Measurements from ENCODE around the gene PRKCE. TPM values are rescaled to one million over a fixed set of nuclear protein-coding genes. Genes with fewer than 3 reads are reported as not detected.

Gene PRKCE
- total RNA-seq, 4 donors from 2014 or later = 5.9 to 21.2 (median 18.5) TPM

DNA sequence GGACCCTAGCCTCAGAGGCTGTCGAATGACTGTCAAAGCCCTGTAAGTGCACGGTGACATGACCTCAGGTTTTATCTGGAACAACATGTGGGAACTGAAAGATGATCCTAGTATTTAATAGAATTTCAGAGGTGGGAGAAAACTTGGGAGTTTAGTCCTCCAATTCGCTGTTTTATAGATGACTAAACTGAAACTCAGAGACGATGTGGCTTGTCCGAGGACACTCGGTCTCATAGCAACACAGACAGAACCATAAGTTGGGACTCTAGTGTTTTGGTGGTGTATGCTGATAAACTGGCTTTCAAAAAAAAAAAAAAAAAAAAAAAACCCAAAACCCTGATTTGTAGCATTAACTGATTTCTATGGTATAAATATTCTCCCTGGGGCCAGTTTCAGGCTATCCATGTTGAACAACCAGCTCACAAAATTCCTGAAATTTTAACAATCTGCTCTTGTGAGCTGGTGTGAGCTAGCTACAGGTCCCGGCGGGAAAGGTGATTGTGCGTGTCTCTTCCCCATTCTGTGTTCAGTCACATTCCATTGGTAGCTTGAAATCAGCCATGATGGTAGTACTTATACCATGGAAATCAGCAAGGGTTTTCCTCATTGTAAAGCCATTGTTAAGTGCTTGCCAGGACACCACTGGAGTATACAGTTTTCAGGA lies 450.2 kb downstream of the PRKCE start:
- no peaks in the 10 kb centered on the region for H3K27me3 ChIP-seq
- no peak overlapping the region for H3K27ac ChIP-seq
- no peak for TF ChIP-seq POLR2A (IDR thresholded peaks at IDR 0.05)
- TF ChIP-seq POLR2AphosphoS5 (IDR thresholded peaks at IDR 0.05) = no peak
- TF ChIP-seq EP300 (IDR thresholded peaks at IDR 0.05) = no peak
- TF ChIP-seq CTCF (IDR thresholded peaks at IDR 0.05) = no peak
- ATAC-seq = no peak
- peaks cover 0 to 19% of the 10 kb centered on the region in 2 donors for H3K36me3 ChIP-seq
- H3K4me3 ChIP-seq = no peak overlapping the region
- peaks cover 3 to 21% (median 6%) of the 10 kb centered on the region in 3 donors for H3K4me1 ChIP-seq
- WGBS, 2 donors (ENCODE audit: low coverage in 1 of 2) = 75 to 80% methylated on average over 5 to 9 of the region's 9 CpGs
- H3K9me3 ChIP-seq = peaks cover 0 to 15% (median 0%) of the 10 kb centered on the region in 3 donors

GRCh38 chr2:46106690-46107089 lies 455.2 kb downstream of the PRKCE start:
- Histone ChIP-seq H3K4me3 (no peak overlapping the region), H3K36me3 (peaks cover 0 to 19% of the 10 kb centered on the region in 2 donors), H3K9me3 (peaks cover 0 to 15% (median 0%) of the 10 kb centered on the region in 3 donors), H3K4me1 (no peaks in the 10 kb centered on the region), H3K27ac (no peak overlapping the region), H3K27me3 (no peaks in the 10 kb centered on the region)
- no peak for ATAC-seq
- no peak for TF ChIP-seq EP300 (IDR thresholded peaks at IDR 0.05)
- 78 to 100% methylated on average over 2 of the region's 2 CpGs for WGBS, 2 donors (ENCODE audit: low coverage in 1 of 2)

DNA sequence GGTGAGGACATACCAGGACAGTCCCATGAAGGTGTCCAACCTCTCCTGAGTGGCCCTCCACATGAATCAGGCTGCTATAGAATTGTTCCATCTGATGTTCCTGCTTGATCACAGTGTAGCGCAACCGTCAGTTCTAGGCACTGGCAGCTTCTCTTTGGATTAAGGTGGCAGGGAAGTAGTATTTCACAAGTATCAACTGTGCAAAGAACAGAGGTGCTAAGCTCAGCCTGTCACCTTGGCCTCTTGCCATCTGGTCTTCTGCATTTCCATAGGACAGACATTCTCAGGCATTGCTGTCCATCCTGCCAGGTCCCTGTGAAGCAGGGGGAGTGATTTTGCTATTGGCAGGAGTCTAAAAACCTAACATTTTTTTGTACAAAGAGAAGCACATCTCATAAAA lies 463.5 kb downstream of the PRKCE start:
- no peaks in the 10 kb centered on the region for H3K9me3 ChIP-seq
- ATAC-seq = no peak
- H3K36me3 ChIP-seq = no peaks in the 10 kb centered on the region
- no peak for TF ChIP-seq EP300 (IDR thresholded peaks at IDR 0.05)
- no peak for TF ChIP-seq POLR2A (IDR thresholded peaks at IDR 0.05)
- TF ChIP-seq POLR2AphosphoS5 (IDR thresholded peaks at IDR 0.05) = no peak
- no peak for TF ChIP-seq CTCF (IDR thresholded peaks at IDR 0.05)
- no peak overlapping the region for H3K4me3 ChIP-seq
- peaks cover 0 to 27% (median 0%) of the 10 kb centered on the region in 3 donors for H3K4me1 ChIP-seq
- 80% methylated on average over 1 of the region's 2 CpGs; no CpG with 5 or more reads in 1 of the 2 donors for WGBS, 2 donors (ENCODE audit: low coverage in 1 of 2)
- H3K27me3 ChIP-seq = no peaks in the 10 kb centered on the region
- no peak overlapping the region for H3K27ac ChIP-seq

GRCh38 chr2:46116150-46116549 lies 464.7 kb downstream of the PRKCE start:
- Histone ChIP-seq H3K36me3 (no peaks in the 10 kb centered on the region), H3K27me3 (no peaks in the 10 kb centered on the region), H3K27ac (no peak overlapping the region), H3K4me1 (peaks cover 0 to 32% (median 0%) of the 10 kb centered on the region in 3 donors), H3K4me3 (no peak overlapping the region), H3K9me3 (no peaks in the 10 kb centered on the region)
- TF ChIP-seq POLR2AphosphoS5 (IDR thresholded peaks at IDR 0.05) = no peak
- no peak for TF ChIP-seq POLR2A (IDR thresholded peaks at IDR 0.05)
- no peak for TF ChIP-seq CTCF (IDR thresholded peaks at IDR 0.05)
- no peak for TF ChIP-seq EP300 (IDR thresholded peaks at IDR 0.05)
- ATAC-seq = no peak
- 72 to 86% methylated on average over 1 to 2 of the region's 2 CpGs for WGBS, 2 donors (ENCODE audit: low coverage in 1 of 2)

DNA sequence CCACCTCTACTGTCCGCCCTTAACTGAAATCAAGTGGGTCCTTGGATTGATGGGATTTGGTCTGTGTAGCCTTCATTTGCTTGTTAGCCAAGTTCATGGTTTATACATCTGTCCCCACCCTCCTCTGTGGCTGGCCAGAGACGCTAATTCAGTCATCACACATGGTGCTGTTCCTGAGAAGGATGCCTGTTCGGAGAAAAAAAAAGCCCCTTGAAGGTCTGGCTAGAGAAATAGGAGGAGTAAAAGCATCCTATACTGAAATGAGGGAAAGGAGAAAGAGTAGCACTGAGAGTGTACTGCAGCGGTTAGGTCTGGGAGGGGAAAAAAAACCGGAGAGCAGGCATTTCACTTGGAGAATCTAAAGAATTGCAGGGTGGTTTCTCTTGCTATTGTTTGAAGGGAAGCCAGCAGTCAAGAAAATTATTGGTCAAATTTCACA lies 465.1 kb downstream of the PRKCE start:
- TF ChIP-seq CTCF (IDR thresholded peaks at IDR 0.05) = no peak
- no peak for TF ChIP-seq POLR2AphosphoS5 (IDR thresholded peaks at IDR 0.05)
- TF ChIP-seq POLR2A (IDR thresholded peaks at IDR 0.05) = no peak
- no peak for TF ChIP-seq EP300 (IDR thresholded peaks at IDR 0.05)
- Histone ChIP-seq H3K27ac (no peak overlapping the region), H3K9me3 (no peaks in the 10 kb centered on the region), H3K36me3 (no peaks in the 10 kb centered on the region), H3K4me3 (no peak overlapping the region), H3K4me1 (peaks cover 0 to 32% (median 0%) of the 10 kb centered on the region in 3 donors), H3K27me3 (no peaks in the 10 kb centered on the region)
- 40 to 69% methylated on average over 1 to 4 of the region's 5 CpGs for WGBS, 2 donors (ENCODE audit: low coverage in 1 of 2)
- no peak for ATAC-seq
